Measurements from ENCODE around the gene FAM72C.
"Not testable (repeated sequence)": the region's sequence is repeated elsewhere in the genome, so short reads cannot be mapped to it uniquely, and the experiment has no call there.

Gene FAM72C

GRCh38 chr1:143947749-143948148, 24.0 kb downstream of the FAM72C start:
- not testable (repeated sequence) for H3K79me2 ChIP-seq (ENCODE audit: insufficient read depth, low read length); H3K9me3 ChIP-seq (ENCODE audit: insufficient read depth, low read depth, low read length); H3K36me3 ChIP-seq (ENCODE audit: insufficient read depth, low read length); H4K20me1 ChIP-seq (ENCODE audit: insufficient read depth, low read length, poor library complexity, severe bottlenecking); H3K27me3 ChIP-seq (ENCODE audit: insufficient read depth, low read length, poor library complexity, severe bottlenecking); H3K9me2 ChIP-seq (replicated peaks; ENCODE audit: low read depth, low read length); H3K9ac ChIP-seq (ENCODE audit: low read depth, low read length, poor library complexity, severe bottlenecking); H3K4me1 ChIP-seq (ENCODE audit: insufficient read depth, low read length, poor library complexity, severe bottlenecking); H2AFZ ChIP-seq (ENCODE audit: low read length); H3F3A ChIP-seq (ENCODE audit: low read depth); H3K4me2 ChIP-seq (ENCODE audit: low read depth, low read length, poor library complexity, severe bottlenecking); H3K4me3 ChIP-seq (ENCODE audit: low read length, poor library complexity, severe bottlenecking)

- H3K27me3 ChIP-seq (ENCODE audit: insufficient read depth, low read length, poor library complexity, severe bottlenecking); H2AFZ ChIP-seq (ENCODE audit: low read length); H3K9me2 ChIP-seq (replicated peaks; ENCODE audit: low read depth, low read length); H3F3A ChIP-seq (ENCODE audit: low read depth); H3K4me2 ChIP-seq (ENCODE audit: low read depth, low read length, poor library complexity, severe bottlenecking); H3K4me1 ChIP-seq (ENCODE audit: insufficient read depth, low read length, poor library complexity, severe bottlenecking); H3K36me3 ChIP-seq (ENCODE audit: insufficient read depth, low read length); H3K79me2 ChIP-seq (ENCODE audit: insufficient read depth, low read length); H3K4me3 ChIP-seq (ENCODE audit: low read length, poor library complexity, severe bottlenecking); H3K9ac ChIP-seq (ENCODE audit: low read depth, low read length, poor library complexity, severe bottlenecking); H3K9me3 ChIP-seq (ENCODE audit: insufficient read depth, low read depth, low read length); H4K20me1 ChIP-seq (ENCODE audit: insufficient read depth, low read length, poor library complexity, severe bottlenecking): not testable (repeated sequence)
Observed at GRCh38 chr1:143945253-143945652, 26.5 kb downstream of the FAM72C start.

- not testable (repeated sequence) for H3F3A ChIP-seq (ENCODE audit: low read depth); H3K9ac ChIP-seq (ENCODE audit: low read depth, low read length, poor library complexity, severe bottlenecking)
Observed at GRCh38 chr1:143944576-143945240, 27.1 kb downstream of the FAM72C start.

GRCh38 chr1:143943319-143943978, 28.3 kb downstream of the FAM72C start:
- not testable (repeated sequence) for H3K4me2 ChIP-seq (ENCODE audit: low read depth, low read length, poor library complexity, severe bottlenecking); H3K36me3 ChIP-seq (ENCODE audit: insufficient read depth, low read length); H3K9me2 ChIP-seq (replicated peaks; ENCODE audit: low read depth, low read length); H3K4me1 ChIP-seq (ENCODE audit: insufficient read depth, low read length, poor library complexity, severe bottlenecking); H3K4me3 ChIP-seq (ENCODE audit: low read length, poor library complexity, severe bottlenecking); H3K9ac ChIP-seq (ENCODE audit: low read depth, low read length, poor library complexity, severe bottlenecking); H2AFZ ChIP-seq (ENCODE audit: low read length); H3F3A ChIP-seq (ENCODE audit: low read depth); H3K79me2 ChIP-seq (ENCODE audit: insufficient read depth, low read length); H4K20me1 ChIP-seq (ENCODE audit: insufficient read depth, low read length, poor library complexity, severe bottlenecking); H3K9me3 ChIP-seq (ENCODE audit: insufficient read depth, low read depth, low read length); H3K27me3 ChIP-seq (ENCODE audit: insufficient read depth, low read length, poor library complexity, severe bottlenecking)

More at GRCh38 chr1:143944576-143945240, 27.1 kb downstream of the FAM72C start:
- H4K20me1 ChIP-seq (ENCODE audit: insufficient read depth, low read length, poor library complexity, severe bottlenecking); H3K9me3 ChIP-seq (ENCODE audit: insufficient read depth, low read depth, low read length); H3K9me2 ChIP-seq (replicated peaks; ENCODE audit: low read depth, low read length); H3K4me3 ChIP-seq (ENCODE audit: low read length, poor library complexity, severe bottlenecking); H3K27me3 ChIP-seq (ENCODE audit: insufficient read depth, low read length, poor library complexity, severe bottlenecking); H2AFZ ChIP-seq (ENCODE audit: low read length); H3K4me2 ChIP-seq (ENCODE audit: low read depth, low read length, poor library complexity, severe bottlenecking); H3K4me1 ChIP-seq (ENCODE audit: insufficient read depth, low read length, poor library complexity, severe bottlenecking); H3K79me2 ChIP-seq (ENCODE audit: insufficient read depth, low read length); H3K36me3 ChIP-seq (ENCODE audit: insufficient read depth, low read length): not testable (repeated sequence)

GRCh38 chr1:143942238-143942860, 29.4 kb downstream of the FAM72C start:
- H3K27me3 ChIP-seq (ENCODE audit: insufficient read depth, low read length, poor library complexity, severe bottlenecking); H4K20me1 ChIP-seq (ENCODE audit: insufficient read depth, low read length, poor library complexity, severe bottlenecking); H3K79me2 ChIP-seq (ENCODE audit: insufficient read depth, low read length); H3K9me3 ChIP-seq (ENCODE audit: insufficient read depth, low read depth, low read length); H2AFZ ChIP-seq (ENCODE audit: low read length); H3K36me3 ChIP-seq (ENCODE audit: insufficient read depth, low read length); H3K9ac ChIP-seq (ENCODE audit: low read depth, low read length, poor library complexity, severe bottlenecking); H3K4me3 ChIP-seq (ENCODE audit: low read length, poor library complexity, severe bottlenecking); H3K9me2 ChIP-seq (replicated peaks; ENCODE audit: low read depth, low read length); H3K4me2 ChIP-seq (ENCODE audit: low read depth, low read length, poor library complexity, severe bottlenecking); H3F3A ChIP-seq (ENCODE audit: low read depth); H3K4me1 ChIP-seq (ENCODE audit: insufficient read depth, low read length, poor library complexity, severe bottlenecking): not testable (repeated sequence)

- H3K79me2 ChIP-seq (ENCODE audit: insufficient read depth, low read length); H2AFZ ChIP-seq (ENCODE audit: low read length); H3K9me2 ChIP-seq (replicated peaks; ENCODE audit: low read depth, low read length); H3K4me2 ChIP-seq (ENCODE audit: low read depth, low read length, poor library complexity, severe bottlenecking); H3F3A ChIP-seq (ENCODE audit: low read depth); H3K27me3 ChIP-seq (ENCODE audit: insufficient read depth, low read length, poor library complexity, severe bottlenecking); H3K9ac ChIP-seq (ENCODE audit: low read depth, low read length, poor library complexity, severe bottlenecking); H3K9me3 ChIP-seq (ENCODE audit: insufficient read depth, low read depth, low read length); H4K20me1 ChIP-seq (ENCODE audit: insufficient read depth, low read length, poor library complexity, severe bottlenecking); H3K4me1 ChIP-seq (ENCODE audit: insufficient read depth, low read length, poor library complexity, severe bottlenecking); H3K4me3 ChIP-seq (ENCODE audit: low read length, poor library complexity, severe bottlenecking); H3K36me3 ChIP-seq (ENCODE audit: insufficient read depth, low read length): not testable (repeated sequence)
Observed at GRCh38 chr1:143939666-143940065, 32.1 kb downstream of the FAM72C start.

- H3F3A ChIP-seq (ENCODE audit: low read depth); H3K4me2 ChIP-seq (ENCODE audit: low read depth, low read length, poor library complexity, severe bottlenecking); H3K79me2 ChIP-seq (ENCODE audit: insufficient read depth, low read length); H3K9me2 ChIP-seq (replicated peaks; ENCODE audit: low read depth, low read length); H3K4me3 ChIP-seq (ENCODE audit: low read length, poor library complexity, severe bottlenecking); H3K27me3 ChIP-seq (ENCODE audit: insufficient read depth, low read length, poor library complexity, severe bottlenecking); H2AFZ ChIP-seq (ENCODE audit: low read length); H4K20me1 ChIP-seq (ENCODE audit: insufficient read depth, low read length, poor library complexity, severe bottlenecking); H3K9ac ChIP-seq (ENCODE audit: low read depth, low read length, poor library complexity, severe bottlenecking); H3K4me1 ChIP-seq (ENCODE audit: insufficient read depth, low read length, poor library complexity, severe bottlenecking); H3K9me3 ChIP-seq (ENCODE audit: insufficient read depth, low read depth, low read length); H3K36me3 ChIP-seq (ENCODE audit: insufficient read depth, low read length): not testable (repeated sequence)
Observed at GRCh38 chr1:143938922-143939321, 32.9 kb downstream of the FAM72C start.

All from Loucy (cell line).